Testis (tissue), 3 donors: ENCODE results near the gene SEMA4D. TPM values are rescaled to one million over a fixed set of nuclear protein-coding genes. Genes with fewer than 3 reads are reported as not detected.

Source experiments
- DNase-seq: peaks from one replicate; pipeline ENCODE4 v3.0.0-alpha.2; 2019
- H3K27ac ChIP-seq, 2 donors: fragments of 200-600 bp; sonication (generic); one replicate each; pipeline ENCODE4 v1.5.1; 2019
- H3K27me3 ChIP-seq: fragments of 200-600 bp; sonication (generic); one replicate; pipeline ENCODE4 v1.5.1; 2019
- H3K36me3 ChIP-seq: fragments of 200-600 bp; sonication (generic); one replicate; pipeline ENCODE4 v1.5.1; 2017; ENCODE audit warnings: low read depth; ENCODE audit errors: missing control alignments
- H3K4me1 ChIP-seq: fragments of 200-600 bp; sonication (generic); one replicate; pipeline ENCODE4 v1.5.1; 2019
- H3K4me3 ChIP-seq, 2 donors: fragments of 200-600 bp; sonication (generic); one replicate each; pipeline ENCODE4 v1.5.1; 2017 to 2019
- H3K9me3 ChIP-seq: fragments of 200-600 bp; sonication (generic); one replicate; pipeline ENCODE4 v1.5.1; 2017
- POLR2A ChIP-seq: fragments of 450-650 bp; IDR thresholded peaks from one replicate; pipeline ENCODE4 v1.6.1; 2017; ENCODE audit warnings: antibody characterized with exemption, mild to moderate bottlenecking, moderate library complexity
- WGBS, 2 donors: methylation state at CpG; one replicate each; pipeline ENCODE4 v1.1.5; 2018; 5-methylcytosine and 5-hydroxymethylcytosine counted together
- intact Hi-C: fragments of 100-400 bp; cut with DNase I; formaldehyde crosslinking; loops from one replicate; pipeline ENCODE4 v1.15.1; 2023; ENCODE audit warnings: low total_unique reads
- polyA plus RNA-seq: library from polyadenylated mRNA; stranded (reverse); fragments of 350-450 nt; fragmentation: Illumina TruSeq; extraction: RNeasy Lipid Tissue Mini Kit (QIAGEN cat#74804); gene quantifications from one replicate; pipeline ENCODE4 v1.2.3, GENCODE V29; 2014; ENCODE audit warnings: low read depth, low replicate concordance; ENCODE audit not compliant: insufficient read depth
- total RNA-seq, 2 donors: library from RNA; depleted of rRNA; stranded (reverse); fragments of >200 nt; gene quantifications; one replicate each; pipeline ENCODE4 v1.2.3, GENCODE V29; 2016
- TF ChIP-seq, protein P1 (sequence below), 3 experiments: fragments of 450-650 bp in 2 of 3; fragments of 200-600 bp in 1 of 3; sonication (generic) in 1 of 3; IDR thresholded peaks; one replicate each; pipeline ENCODE4 v1.5.1; 2016 to 2019; ENCODE audit warnings: antibody characterized with exemption in 3 of 3, mild to moderate bottlenecking in 2 of 3, moderate library complexity in 1 of 3

The SEMA4D gene
- total and polyA plus RNA-seq, 3 donors from 2014 or later: 26.2 to 53.1 (median 38.7) TPM

DNA sequence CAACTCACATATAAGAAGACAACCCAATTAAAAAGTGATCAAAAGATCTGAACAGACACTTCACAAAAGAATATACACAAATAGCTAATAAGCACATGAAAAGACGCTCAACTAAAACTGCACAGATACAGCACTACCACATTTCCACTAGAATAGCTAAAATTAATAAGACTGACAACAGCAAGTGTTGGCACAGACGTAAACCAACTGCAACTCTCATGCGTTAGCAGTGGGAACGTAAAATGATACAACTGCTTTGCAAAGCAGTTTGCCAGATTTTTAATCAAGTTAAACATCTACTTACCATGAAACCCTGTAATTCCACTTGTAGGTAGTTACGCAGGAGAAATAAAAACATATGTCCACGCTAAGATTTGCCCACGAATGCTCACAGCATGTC, 9.0 kb downstream of the SEMA4D start:
- no peak for TF ChIP-seq POLR2A
- TF ChIP-seq, protein P1, sequence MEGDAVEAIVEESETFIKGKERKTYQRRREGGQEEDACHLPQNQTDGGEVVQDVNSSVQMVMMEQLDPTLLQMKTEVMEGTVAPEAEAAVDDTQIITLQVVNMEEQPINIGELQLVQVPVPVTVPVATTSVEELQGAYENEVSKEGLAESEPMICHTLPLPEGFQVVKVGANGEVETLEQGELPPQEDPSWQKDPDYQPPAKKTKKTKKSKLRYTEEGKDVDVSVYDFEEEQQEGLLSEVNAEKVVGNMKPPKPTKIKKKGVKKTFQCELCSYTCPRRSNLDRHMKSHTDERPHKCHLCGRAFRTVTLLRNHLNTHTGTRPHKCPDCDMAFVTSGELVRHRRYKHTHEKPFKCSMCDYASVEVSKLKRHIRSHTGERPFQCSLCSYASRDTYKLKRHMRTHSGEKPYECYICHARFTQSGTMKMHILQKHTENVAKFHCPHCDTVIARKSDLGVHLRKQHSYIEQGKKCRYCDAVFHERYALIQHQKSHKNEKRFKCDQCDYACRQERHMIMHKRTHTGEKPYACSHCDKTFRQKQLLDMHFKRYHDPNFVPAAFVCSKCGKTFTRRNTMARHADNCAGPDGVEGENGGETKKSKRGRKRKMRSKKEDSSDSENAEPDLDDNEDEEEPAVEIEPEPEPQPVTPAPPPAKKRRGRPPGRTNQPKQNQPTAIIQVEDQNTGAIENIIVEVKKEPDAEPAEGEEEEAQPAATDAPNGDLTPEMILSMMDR (IDR thresholded peaks at IDR 0.05): no peak
- no peaks in the 10 kb centered on the region for H3K9me3 ChIP-seq
- intact Hi-C loops: no loop called here
- peaks cover 3% of the 10 kb centered on the region for H3K4me1 ChIP-seq
- no peaks in the 10 kb centered on the region for H3K36me3 ChIP-seq
- no peak overlapping the region for H3K4me3 ChIP-seq
- no peak for DNase-seq
- 88 to 95% methylated on average over 7 of the region's 7 CpGs for WGBS, 2 donors
- no peaks in the 10 kb centered on the region for H3K27me3 ChIP-seq
- H3K27ac ChIP-seq: no peak overlapping the region

DNA sequence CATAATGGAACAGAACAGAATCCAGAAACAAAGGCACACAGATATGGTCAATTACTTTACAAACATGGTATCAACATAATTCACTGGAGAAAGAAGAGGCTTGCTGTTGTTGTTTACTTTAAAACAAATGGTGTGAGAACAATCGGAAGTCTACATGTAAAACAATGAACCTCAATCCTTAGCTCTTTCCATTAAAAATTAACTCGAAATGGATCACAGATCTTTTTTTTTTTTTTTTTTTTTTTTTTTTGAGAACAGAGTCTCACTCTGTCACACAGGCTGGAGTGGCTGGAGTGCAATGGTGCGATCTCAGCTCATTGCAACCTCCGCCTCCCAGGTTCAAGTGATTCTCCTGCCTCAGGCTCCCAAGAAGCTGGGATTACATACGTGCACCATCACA, 9.8 kb downstream of the SEMA4D start:
- Histone ChIP-seq H3K27me3 (no peaks in the 10 kb centered on the region), H3K4me3 (no peak overlapping the region), H3K27ac (no peak overlapping the region), H3K9me3 (no peaks in the 10 kb centered on the region), H3K36me3 (no peaks in the 10 kb centered on the region), H3K4me1 (no peaks in the 10 kb centered on the region)
- no peak for DNase-seq
- TF ChIP-seq, protein P1 (IDR thresholded peaks at IDR 0.05): no peak
- no peak for TF ChIP-seq POLR2A
- 91 to 97% methylated on average over 5 of the region's 5 CpGs for WGBS, 2 donors
- intact Hi-C loops: no loop called here

DNA sequence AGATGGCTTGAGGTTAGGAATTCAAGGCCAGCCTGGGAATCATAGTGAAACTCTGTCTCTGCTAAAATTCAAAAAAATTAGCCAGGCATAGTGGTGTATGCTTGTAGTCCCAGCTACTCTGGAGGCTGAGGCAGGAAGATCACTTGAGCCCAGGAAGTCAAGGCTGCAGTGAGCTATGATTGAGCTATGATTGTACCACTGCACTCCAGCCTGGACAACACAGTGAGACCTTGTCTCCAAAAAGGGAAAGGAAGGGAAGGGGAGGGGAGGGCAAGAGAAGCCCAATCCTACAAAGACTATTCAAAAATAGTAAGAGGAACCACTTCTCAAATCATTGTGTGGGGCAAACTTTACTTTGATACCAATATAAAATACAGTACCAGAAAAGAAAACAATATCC, 11.2 kb downstream of the SEMA4D start:
- DNase-seq: no peak

DNA sequence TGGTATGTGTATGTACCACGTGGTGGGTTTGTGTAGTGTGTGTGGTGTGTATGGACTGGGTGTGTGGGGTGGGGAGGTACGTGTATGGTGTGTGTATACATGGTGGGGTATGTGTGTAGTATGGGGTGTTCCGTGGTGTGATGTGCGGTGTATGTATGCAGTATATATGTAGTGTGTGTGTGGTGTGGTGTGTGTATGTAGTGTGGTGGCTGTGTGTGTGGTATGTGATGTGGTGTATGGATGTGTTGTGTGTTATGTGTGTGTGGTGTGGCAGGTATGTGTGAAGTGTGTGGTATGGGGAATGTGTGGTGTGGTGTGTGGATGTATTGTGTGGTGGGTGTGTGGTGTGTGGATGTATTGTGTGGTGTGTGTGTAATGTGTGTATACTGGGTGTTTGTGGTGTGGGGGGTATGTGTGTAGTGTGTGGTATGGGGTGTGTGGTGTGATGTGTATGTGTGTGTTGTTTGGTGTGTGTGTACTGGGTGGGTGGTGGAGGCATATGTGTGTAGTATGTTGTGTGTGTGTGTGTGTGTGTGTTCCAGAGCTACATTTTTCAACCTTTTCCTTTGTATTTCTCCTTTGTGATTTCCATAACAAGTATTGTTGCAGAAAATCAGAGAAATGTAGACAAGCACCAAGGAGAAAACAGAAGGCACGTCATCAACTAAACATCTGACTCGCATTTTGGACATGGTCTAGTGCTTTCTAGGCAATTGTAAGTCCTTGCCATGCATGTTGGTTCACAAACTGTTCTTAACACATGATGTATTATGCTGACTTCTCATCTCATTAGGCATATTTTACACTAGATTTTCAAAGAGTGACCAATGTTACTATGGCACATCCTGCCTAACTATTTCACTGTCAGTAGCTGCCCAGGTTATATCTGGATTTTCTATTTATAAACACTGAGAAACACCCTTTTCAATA, 13.2 kb downstream of the SEMA4D start:
- WGBS, 2 donors: 89 to 91% methylated on average over 6 of the region's 6 CpGs
- Histone ChIP-seq H3K4me3 (no peak overlapping the region), H3K4me1 (peaks cover 4% of the 10 kb centered on the region), H3K27ac (no peak overlapping the region), H3K9me3 (no peaks in the 10 kb centered on the region), H3K36me3 (no peaks in the 10 kb centered on the region), H3K27me3 (no peaks in the 10 kb centered on the region)
- no peak for DNase-seq
- TF ChIP-seq, protein P1 (IDR thresholded peaks at IDR 0.05): no peak
- no peak for TF ChIP-seq POLR2A
- intact Hi-C loops: no loop called here

More for the DNA sequence above, 11.2 kb downstream of the SEMA4D start:
- no peak overlapping the region for H3K27ac ChIP-seq
- H3K9me3 ChIP-seq: no peaks in the 10 kb centered on the region
- TF ChIP-seq, protein P1 (IDR thresholded peaks at IDR 0.05): no peak
- no peak for TF ChIP-seq POLR2A
- H3K36me3 ChIP-seq: no peaks in the 10 kb centered on the region
- H3K4me3 ChIP-seq: no peak overlapping the region
- peaks cover 4% of the 10 kb centered on the region for H3K4me1 ChIP-seq
- H3K27me3 ChIP-seq: no peaks in the 10 kb centered on the region
- intact Hi-C loops: no loop called here
